H7 (cell line): ENCODE measurements around the gene ELOVL2. TPM values are rescaled to one million over a fixed set of nuclear protein-coding genes. Genes with fewer than 3 reads are reported as not detected.

Experiments
- DNase-seq: peaks from one replicate; pipeline ENCODE4 v3.0.0; 2012
- H3K27me3 ChIP-seq: 2 replicates; pipeline ENCODE4 v1.6.0; 2011; ENCODE audit warnings: mild to moderate bottlenecking, low read length; ENCODE audit not compliant: control insufficient read depth, insufficient read depth
- H3K36me3 ChIP-seq: replicated peaks from 2 replicates; pipeline ENCODE4 v1.5.1; 2011; ENCODE audit warnings: low read length; ENCODE audit not compliant: control insufficient read depth, insufficient read depth
- H3K4me3 ChIP-seq: 2 replicates; pipeline ENCODE4 v1.5.1; 2011; ENCODE audit warnings: low read depth, mild to moderate bottlenecking, control low read depth, low read length, moderate library complexity; ENCODE audit not compliant: insufficient read depth
- total RNA-seq: library from RNA; depleted of rRNA; stranded (reverse); fragments of >200 nt; shearing (Covaris generic); gene quantifications from 2 replicates; pipeline ENCODE4 v1.2.3, GENCODE V29; 2014

Gene ELOVL2
- total RNA-seq, 1 experiment from 2014 or later, result 2.6 TPM

DNA sequence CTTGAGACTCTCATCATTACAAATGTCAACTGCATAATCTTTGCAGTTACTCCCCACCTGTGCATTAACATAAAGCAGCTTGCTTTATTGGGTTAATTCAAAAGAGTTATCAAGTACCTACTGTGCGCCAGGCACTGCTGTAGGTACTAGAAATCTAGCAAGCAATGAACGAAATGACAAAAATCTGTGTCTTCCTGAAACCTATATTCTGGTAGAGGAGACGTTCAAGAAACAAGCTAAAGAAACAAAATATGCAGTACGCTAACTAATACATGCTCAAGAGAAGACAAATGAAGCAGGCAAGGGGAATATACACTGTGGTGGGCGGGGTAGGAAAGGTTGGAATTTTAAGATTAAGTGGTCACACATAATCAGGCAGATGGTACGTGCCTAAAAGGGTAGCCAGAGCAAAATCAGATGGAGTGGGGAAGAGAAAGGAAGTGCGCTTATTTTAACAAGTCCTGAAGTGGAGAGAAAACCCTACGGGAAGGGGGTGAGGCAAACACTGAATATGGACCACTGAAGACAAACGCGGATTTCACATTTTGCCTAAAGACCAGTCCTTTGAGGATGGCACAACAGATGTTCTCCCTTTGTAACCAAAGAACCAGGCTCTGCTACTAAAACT lies 1.2 kb downstream of the ELOVL2 start:
- Histone ChIP-seq H3K27me3 (peaks cover 37% of the 10 kb centered on the region), H3K36me3 (no peaks in the 10 kb centered on the region), H3K4me3 (peak overlapping the region; percentile 55)
- DNase-seq, result no peak

DNA sequence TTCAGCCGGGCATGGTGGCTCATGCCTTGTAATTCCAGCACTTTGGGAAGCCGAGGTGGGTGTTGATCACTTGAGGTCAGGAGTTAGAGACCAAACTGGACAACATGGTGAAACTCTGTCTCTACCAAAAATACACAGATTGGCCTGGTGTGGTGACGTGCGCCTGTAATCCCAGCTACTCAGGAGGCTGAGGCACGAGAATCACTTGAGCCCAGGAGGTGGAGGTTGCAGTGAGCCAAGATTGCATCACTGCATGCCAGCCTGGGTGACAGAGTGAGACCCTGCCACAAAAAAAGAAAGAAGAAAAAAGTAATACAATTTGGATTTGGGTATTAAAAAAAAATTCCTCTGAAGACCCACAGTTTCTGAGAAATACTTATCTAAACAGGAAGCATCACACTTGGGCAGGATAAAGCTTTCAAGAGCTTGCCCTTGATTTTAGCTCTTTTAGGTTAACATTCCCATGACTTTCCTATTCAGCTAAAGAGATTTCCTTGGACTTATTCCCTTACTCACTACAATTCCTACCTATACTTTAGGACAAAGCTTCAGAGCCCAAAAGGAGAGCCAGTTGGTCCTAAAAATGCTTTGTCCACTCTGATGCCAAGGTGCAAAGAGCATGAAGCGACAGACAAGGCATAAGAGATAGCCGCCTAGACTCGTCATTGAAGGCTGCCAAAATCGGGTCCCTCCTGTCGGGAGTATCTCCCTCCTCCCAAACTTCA lies 1.9 kb downstream of the ELOVL2 start:
- Histone ChIP-seq H3K36me3 (no peaks in the 10 kb centered on the region), H3K27me3 (peaks cover 37% of the 10 kb centered on the region), H3K4me3 (no peak overlapping the region)
- DNase-seq, result no peak

DNA sequence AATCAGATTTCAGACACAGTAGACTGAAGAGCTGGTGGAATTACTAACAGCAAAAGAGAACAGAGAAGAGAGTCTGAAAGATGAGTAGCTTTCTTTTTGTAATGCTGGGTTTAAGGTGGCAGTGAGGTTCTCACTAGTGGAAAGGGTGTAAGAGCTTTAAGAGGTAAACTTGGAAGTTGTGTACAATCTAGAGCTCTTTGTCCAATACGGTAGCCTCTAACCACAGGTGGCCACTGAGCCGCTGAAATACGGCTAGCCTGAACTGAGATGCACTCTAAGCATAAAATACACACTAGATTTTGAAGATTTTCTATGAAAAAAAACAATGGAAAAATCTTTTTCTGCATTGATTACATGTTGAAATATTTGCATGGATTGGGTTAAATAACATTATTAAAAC lies 4.0 kb downstream of the ELOVL2 start:
- no peak for DNase-seq
- Histone ChIP-seq H3K27me3 (peaks cover 35% of the 10 kb centered on the region), H3K36me3 (no peaks in the 10 kb centered on the region), H3K4me3 (no peak overlapping the region)

DNA sequence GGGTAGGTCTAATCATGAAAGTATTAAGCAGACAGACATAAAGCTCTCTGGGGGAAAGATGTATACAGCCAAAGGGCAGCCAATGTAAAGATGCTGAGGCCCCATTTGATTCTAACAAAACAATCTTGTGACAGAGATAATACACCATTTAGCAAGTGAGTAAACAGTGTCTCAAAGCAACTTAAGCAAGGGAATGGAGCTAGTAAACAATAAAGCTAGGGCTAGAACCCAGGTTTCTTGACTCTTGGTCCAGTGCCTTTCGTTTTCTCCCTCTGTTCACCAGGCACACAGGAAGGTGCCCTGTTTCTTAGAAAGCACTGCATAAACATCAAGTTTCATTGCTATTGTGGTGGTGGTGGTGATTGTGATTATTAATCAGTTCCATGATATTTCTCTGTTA lies 5.1 kb downstream of the ELOVL2 start:
- H3K4me3 ChIP-seq, result no peak overlapping the region

DNA sequence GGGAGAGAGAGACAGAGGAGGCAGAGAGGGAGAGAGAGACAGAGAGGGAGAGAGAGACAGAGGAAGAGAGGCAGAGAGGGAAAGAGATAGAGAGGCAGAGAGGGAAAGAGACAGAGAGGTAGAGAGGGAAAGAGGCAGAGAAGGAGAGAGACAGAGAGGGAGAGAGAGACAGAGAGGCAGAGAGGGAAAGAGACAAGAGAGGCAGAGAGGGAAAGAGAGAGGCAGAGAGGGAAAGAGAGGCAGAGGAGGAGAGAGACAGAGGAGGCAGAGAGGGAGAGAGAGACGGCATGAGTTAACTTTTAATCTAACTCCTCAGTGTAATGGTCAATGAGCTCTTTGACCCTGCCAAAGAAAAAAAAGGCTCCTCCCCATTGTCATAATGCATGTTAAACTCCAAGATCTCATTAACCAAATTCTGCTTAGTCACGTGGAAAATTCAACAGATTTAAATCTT lies 7.1 kb downstream of the ELOVL2 start:
- Histone ChIP-seq H3K27me3 (peaks cover 12% of the 10 kb centered on the region), H3K36me3 (no peaks in the 10 kb centered on the region), H3K4me3 (no peak overlapping the region)
- no peak for DNase-seq

More for the DNA sequence above, 5.1 kb downstream of the ELOVL2 start:
- Histone ChIP-seq H3K27me3 (peaks cover 29% of the 10 kb centered on the region), H3K36me3 (no peaks in the 10 kb centered on the region)
- DNase-seq, result no peak

DNA sequence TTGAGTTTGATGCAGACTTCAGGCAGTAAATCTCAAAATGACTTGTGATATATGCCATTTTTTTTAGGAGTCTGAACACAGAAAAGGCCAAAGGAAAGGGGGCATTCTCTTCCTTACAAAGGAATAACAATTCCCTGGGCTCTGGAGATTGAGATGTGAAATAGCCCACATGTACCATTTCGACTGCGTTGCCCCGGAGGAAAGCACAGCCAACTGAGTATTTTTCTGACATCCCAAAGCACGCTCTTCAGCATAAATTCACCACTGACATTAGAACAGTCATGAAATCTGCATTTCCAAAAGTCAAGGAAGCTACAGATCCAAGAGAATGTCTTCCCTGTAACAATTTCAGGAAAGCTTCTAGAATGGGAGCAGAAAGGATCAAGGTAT lies 7.8 kb downstream of the ELOVL2 start:
- Histone ChIP-seq H3K27me3 (peaks cover 7% of the 10 kb centered on the region), H3K4me3 (no peak overlapping the region), H3K36me3 (no peaks in the 10 kb centered on the region)
- DNase-seq, result no peak

- H3K4me3 ChIP-seq, result no peak overlapping the region
- peaks cover 2% of the 10 kb centered on the region; the same call in 1 of the 2 replicates for H3K27me3 ChIP-seq
- no peak for DNase-seq
- no peaks in the 10 kb centered on the region for H3K36me3 ChIP-seq
Measured at GRCh38 chr6:11035616-11036350, 8.3 kb downstream of the ELOVL2 start.

DNA sequence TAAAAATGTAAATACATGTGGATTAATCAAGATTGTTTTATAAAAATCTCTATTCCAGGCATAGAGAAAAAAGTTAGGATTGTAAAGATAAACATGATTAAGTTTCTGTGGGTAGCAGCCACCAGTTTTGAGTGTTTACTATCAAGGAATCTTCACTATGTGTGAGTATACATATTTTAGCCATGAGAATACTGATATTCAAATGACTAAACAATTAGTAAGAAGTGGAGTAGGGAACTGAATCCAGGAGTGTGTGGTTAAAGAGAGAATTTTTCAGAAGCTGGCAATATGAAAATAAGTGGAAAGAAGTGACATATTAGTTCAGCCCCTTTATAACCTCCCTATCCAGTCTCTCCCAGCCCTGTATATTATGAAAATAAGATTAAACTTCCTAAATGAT lies 10.3 kb downstream of the ELOVL2 start:
- Histone ChIP-seq H3K36me3 (no peaks in the 10 kb centered on the region), H3K27me3 (no peaks in the 10 kb centered on the region), H3K4me3 (no peak overlapping the region)
- no peak for DNase-seq

DNA sequence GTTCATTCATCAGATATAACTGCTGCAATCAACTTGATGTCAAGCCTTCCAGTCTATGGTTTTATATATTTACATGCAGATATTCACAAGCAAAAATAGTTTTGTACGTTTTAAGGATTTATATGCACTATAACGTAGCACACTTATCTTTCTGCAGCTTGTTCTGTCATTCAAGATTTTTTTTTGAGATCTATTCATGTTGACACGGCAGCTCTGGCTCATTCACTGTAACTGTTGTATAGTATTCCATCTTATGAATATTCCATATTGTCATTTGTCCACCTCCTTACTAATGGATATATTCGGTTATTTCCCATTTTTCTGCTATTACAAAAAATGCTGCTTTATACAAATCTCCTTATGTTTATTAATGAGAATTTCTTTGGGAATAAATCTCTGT lies 13.2 kb downstream of the ELOVL2 start:
- no peak for DNase-seq
- H3K27me3 ChIP-seq, result no peaks in the 10 kb centered on the region
- no peaks in the 10 kb centered on the region for H3K36me3 ChIP-seq
- H3K4me3 ChIP-seq, result no peak overlapping the region

- no peak overlapping the region for H3K4me3 ChIP-seq
- H3K27me3 ChIP-seq, result no peaks in the 10 kb centered on the region
- no peak for DNase-seq
- no peaks in the 10 kb centered on the region for H3K36me3 ChIP-seq
Measured at GRCh38 chr6:11028959-11029358, 15.1 kb downstream of the ELOVL2 start.

GRCh38 chr6:11027565-11028110 lies 16.5 kb downstream of the ELOVL2 start:
- Histone ChIP-seq H3K27me3 (no peaks in the 10 kb centered on the region), H3K36me3 (no peaks in the 10 kb centered on the region), H3K4me3 (no peak overlapping the region)
- DNase-seq, result no peak

GRCh38 chr6:11025921-11026635 lies 18.0 kb downstream of the ELOVL2 start:
- Histone ChIP-seq H3K36me3 (no peaks in the 10 kb centered on the region), H3K27me3 (no peaks in the 10 kb centered on the region), H3K4me3 (no peak overlapping the region)
- DNase-seq, result no peak

DNA sequence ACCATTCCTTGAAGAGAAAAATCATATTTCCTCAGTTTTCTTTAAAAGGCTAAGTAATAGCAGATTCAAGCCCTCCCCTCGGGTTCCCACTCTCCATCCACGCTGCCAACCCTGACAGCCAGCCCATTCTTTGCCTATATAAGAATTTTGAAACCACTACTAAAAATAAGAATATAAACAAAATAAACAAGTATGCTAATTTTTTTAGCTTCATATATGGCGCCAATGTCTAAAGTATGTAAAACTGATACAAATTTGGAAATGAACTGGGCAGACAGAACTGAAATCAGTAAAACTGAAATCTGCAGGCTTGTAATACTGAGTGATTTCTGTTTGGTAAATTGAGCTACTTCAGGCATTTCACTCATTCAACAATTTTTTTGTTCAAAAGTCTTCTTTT lies 19.0 kb downstream of the ELOVL2 start:
- H3K27me3 ChIP-seq, result no peaks in the 10 kb centered on the region

DNA sequence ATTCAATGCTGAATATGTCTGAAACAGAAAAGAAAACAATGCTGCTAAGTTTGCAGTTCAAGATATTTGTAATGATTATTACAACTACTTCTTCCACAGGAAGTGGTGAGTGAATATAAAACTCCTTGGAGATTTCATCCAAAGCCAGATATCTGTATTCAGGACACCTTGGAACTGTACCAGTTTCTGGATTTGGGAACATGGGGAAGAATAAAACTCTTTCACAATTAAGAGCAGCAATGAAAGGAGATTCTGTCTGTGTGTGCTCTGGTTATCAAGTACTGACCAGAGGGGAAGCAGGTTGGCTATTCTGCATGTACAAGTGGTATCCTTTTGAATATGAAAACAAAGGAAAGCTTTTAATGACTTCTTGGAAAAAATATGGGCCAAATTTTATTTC lies 21.1 kb downstream of the ELOVL2 start:
- no peak overlapping the region for H3K4me3 ChIP-seq
- no peaks in the 10 kb centered on the region for H3K27me3 ChIP-seq
- H3K36me3 ChIP-seq, result no peaks in the 10 kb centered on the region
- DNase-seq, result no peak

More for the DNA sequence above, 19.0 kb downstream of the ELOVL2 start:
- no peaks in the 10 kb centered on the region for H3K36me3 ChIP-seq
- DNase-seq, result no peak
- H3K4me3 ChIP-seq, result no peak overlapping the region
